Right atrium auricular region (tissue), 2 donors: Measurements from ENCODE around the gene SLC8A2. TPM values are rescaled to one million over a fixed set of nuclear protein-coding genes. Genes with fewer than 3 reads are reported as not detected.

ENCODE experiments used
- DNase-seq: peaks from one replicate; pipeline ENCODE4 v3.0.0-alpha.2; 2019; ENCODE audit warnings: low spot score
- H3K27ac ChIP-seq, 2 donors: fragments of 200-600 bp; sonication (generic); 1 replicate in 1 of 2; 2 replicates in 1 of 2; pipeline ENCODE4 v1.5.1; 2016 to 2019
- H3K27me3 ChIP-seq, 2 donors: fragments of 200-600 bp; sonication (generic); one replicate each; pipeline versions ENCODE4 v1.5.1 to v1.6.0; 2017 to 2019
- H3K36me3 ChIP-seq: fragments of 200-600 bp; sonication (generic); one replicate; pipeline ENCODE4 v1.5.1; 2016
- H3K4me1 ChIP-seq, 2 donors: fragments of 200-600 bp; sonication (generic); one replicate each; pipeline versions ENCODE4 v1.5.1 to v1.6.0; 2017 to 2019
- H3K4me3 ChIP-seq, 2 donors: fragments of 200-600 bp; sonication (generic); 1 replicate in 1 of 2; 2 replicates in 1 of 2; pipeline ENCODE4 v1.5.1; 2017 to 2019; ENCODE audit warnings: mild to moderate bottlenecking in 1 of 2, moderate library complexity in 1 of 2
- H3K9me3 ChIP-seq, 2 donors: fragments of 200-600 bp; sonication (generic); one replicate each; pipeline ENCODE4 v1.5.1; 2019
- total RNA-seq, 2 donors: library from RNA; depleted of rRNA; stranded (reverse); fragments of >200 nt; gene quantifications; one replicate each; pipeline ENCODE4 v1.1.0, GENCODE V29; 2016
- TF ChIP-seq, protein P1 (sequence below), 2 donors: fragments of 200-600 bp; sonication (generic); IDR thresholded peaks; one replicate each; pipeline ENCODE4 v1.5.1; 2019; ENCODE audit warnings: antibody characterized with exemption in 2 of 2

SLC8A2 gene
- total RNA-seq, 2 donors from 2014 or later, result 0.28 to 0.37 TPM

- no peaks in the 10 kb centered on the region for H3K36me3 ChIP-seq
- TF ChIP-seq, protein P1, sequence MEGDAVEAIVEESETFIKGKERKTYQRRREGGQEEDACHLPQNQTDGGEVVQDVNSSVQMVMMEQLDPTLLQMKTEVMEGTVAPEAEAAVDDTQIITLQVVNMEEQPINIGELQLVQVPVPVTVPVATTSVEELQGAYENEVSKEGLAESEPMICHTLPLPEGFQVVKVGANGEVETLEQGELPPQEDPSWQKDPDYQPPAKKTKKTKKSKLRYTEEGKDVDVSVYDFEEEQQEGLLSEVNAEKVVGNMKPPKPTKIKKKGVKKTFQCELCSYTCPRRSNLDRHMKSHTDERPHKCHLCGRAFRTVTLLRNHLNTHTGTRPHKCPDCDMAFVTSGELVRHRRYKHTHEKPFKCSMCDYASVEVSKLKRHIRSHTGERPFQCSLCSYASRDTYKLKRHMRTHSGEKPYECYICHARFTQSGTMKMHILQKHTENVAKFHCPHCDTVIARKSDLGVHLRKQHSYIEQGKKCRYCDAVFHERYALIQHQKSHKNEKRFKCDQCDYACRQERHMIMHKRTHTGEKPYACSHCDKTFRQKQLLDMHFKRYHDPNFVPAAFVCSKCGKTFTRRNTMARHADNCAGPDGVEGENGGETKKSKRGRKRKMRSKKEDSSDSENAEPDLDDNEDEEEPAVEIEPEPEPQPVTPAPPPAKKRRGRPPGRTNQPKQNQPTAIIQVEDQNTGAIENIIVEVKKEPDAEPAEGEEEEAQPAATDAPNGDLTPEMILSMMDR (IDR thresholded peaks at IDR 0.05), result no peak
- H3K4me3 ChIP-seq, result peak within 1 kb of the TSS; percentile 77 to 98
- no peaks in the 10 kb centered on the region for H3K27me3 ChIP-seq
- no peaks in the 10 kb centered on the region for H3K9me3 ChIP-seq
- H3K4me1 ChIP-seq, result peaks cover 0 to 47% of the 10 kb centered on the region in 2 donors
- H3K27ac ChIP-seq, result peak within 1 kb of the TSS; percentile 95 to 96
- DNase-seq, result peak; percentile 100
These were observed 43.3 kb upstream of the SLC8A2 start, which contains the start of gene NAPA for GRCh38 chr19:47514869-47515588. Gene NAPA (minus strand): TSS chr19:47515063. CDS start chr19:47514940, 123 bp downstream.

DNA sequence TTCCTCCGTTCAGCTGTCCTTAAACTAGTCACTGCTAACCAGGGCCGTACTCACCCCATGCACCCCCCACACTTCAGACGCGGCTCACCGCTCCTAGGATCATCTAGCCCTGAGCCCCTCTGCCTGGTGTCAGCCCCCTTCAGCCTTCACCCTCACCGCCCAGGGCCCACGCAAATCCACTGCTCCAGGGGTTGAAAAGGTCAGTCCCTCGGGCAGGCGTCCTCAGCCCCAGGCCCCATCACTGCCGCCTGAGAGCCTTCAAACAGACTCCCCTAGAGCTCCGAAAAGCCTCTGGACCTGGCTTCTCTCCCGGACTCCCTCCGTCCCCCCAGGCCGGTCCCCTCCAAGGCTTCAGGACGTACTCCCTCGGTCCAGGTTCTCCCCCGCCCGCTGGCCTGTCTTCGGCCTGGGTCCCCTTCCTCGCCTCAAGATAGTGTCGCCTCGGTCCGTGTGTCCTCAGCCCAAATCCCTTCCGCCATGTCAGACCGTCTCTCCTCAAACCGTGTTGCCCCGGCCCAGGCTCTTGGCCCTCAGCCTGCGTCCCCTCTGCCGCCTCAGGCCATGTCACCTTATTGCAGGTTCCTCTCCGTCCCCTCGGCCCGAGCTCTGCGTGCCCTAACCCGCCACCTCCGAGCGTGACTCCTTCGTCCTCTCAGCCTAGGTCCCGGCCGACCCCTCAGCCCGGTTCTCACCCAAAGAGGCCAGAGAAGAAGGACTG lies 42.6 kb upstream of the SLC8A2 start:
- peaks cover 0 to 55% of the 10 kb centered on the region in 2 donors for H3K4me1 ChIP-seq
- no peak for DNase-seq
- H3K36me3 ChIP-seq, result no peaks in the 10 kb centered on the region
- no peaks in the 10 kb centered on the region for H3K27me3 ChIP-seq
- H3K27ac ChIP-seq, result peak overlapping the region; percentile 95 to 96
- no peaks in the 10 kb centered on the region for H3K9me3 ChIP-seq
- peak overlapping the region; percentile 77 to 98 for H3K4me3 ChIP-seq
- TF ChIP-seq, protein P1 (IDR thresholded peaks at IDR 0.05), result no peak

- H3K27me3 ChIP-seq, result no peaks in the 10 kb centered on the region
- H3K4me3 ChIP-seq, result peak overlapping the region in 1 of 2 donors; percentile 77
- H3K36me3 ChIP-seq, result no peaks in the 10 kb centered on the region
- no peak for DNase-seq
- H3K27ac ChIP-seq, result peak overlapping the region; percentile 72 to 95
- H3K9me3 ChIP-seq, result no peaks in the 10 kb centered on the region
- TF ChIP-seq, protein P1 (IDR thresholded peaks at IDR 0.05), result no peak
- H3K4me1 ChIP-seq, result peaks cover 0 to 68% of the 10 kb centered on the region in 2 donors
These were observed 41.2 kb upstream of the SLC8A2 start for GRCh38 chr19:47512948-47513319.

GRCh38 chr19:47512183-47512947 lies 40.7 kb upstream of the SLC8A2 start:
- Histone ChIP-seq H3K27me3 (no peaks in the 10 kb centered on the region), H3K36me3 (no peaks in the 10 kb centered on the region), H3K9me3 (no peaks in the 10 kb centered on the region), H3K27ac (peak overlapping the region; percentile 72 to 95), H3K4me3 (peak overlapping the region in 1 of 2 donors; percentile 77), H3K4me1 (peaks cover 0 to 74% of the 10 kb centered on the region in 2 donors)
- TF ChIP-seq, protein P1 (IDR thresholded peaks at IDR 0.05), result no peak
- DNase-seq, result no peak

- H3K9me3 ChIP-seq, result no peaks in the 10 kb centered on the region
- no peaks in the 10 kb centered on the region for H3K36me3 ChIP-seq
- H3K4me3 ChIP-seq, result no peak overlapping the region
- TF ChIP-seq, protein P1 (IDR thresholded peaks at IDR 0.05), result no peak
- H3K4me1 ChIP-seq, result peaks cover 0 to 81% of the 10 kb centered on the region in 2 donors
- H3K27ac ChIP-seq, result peak overlapping the region; percentile 72 to 95
- DNase-seq, result no peak
- H3K27me3 ChIP-seq, result no peaks in the 10 kb centered on the region
These were observed 40.0 kb upstream of the SLC8A2 start for GRCh38 chr19:47511681-47512080.
